GM23338 (cell line): ENCODE data around the gene BUB1B. TPM values are rescaled to one million over a fixed set of nuclear protein-coding genes. Genes with fewer than 3 reads are reported as not detected.

ENCODE experiments used
- ATAC-seq: fragments of 200-7000 bp; cut with Tn5 transposase; 3 replicates; pipeline ENCODE4 v1.9.1; 2020
- DNase-seq: peaks from one replicate; pipeline ENCODE4 v3.0.0-alpha.2; 2015; ENCODE audit warnings: low spot score
- H2AFZ ChIP-seq: fragments of 200-600 bp; sonication (generic); 2 replicates; pipeline ENCODE4 v1.8.0; 2016; ENCODE audit warnings: antibody characterized with exemption, mild to moderate bottlenecking, moderate library complexity
- H3F3A ChIP-seq: fragments of 200-600 bp; sonication (generic); replicated peaks from 2 replicates; pipeline ENCODE4 v1.8.0; 2017; ENCODE audit warnings: antibody characterized with exemption, mixed run types, low read depth
- H3K27ac ChIP-seq: fragments of 200-600 bp; sonication (generic); 2 replicates; pipeline ENCODE4 v1.6.1; 2016; ENCODE audit warnings: low read depth
- H3K27me3 ChIP-seq: fragments of 200-600 bp; sonication (generic); 2 replicates; pipeline ENCODE4 v1.8.0; 2016; ENCODE audit warnings: mild to moderate bottlenecking, mixed run types, moderate library complexity; ENCODE audit not compliant: insufficient read depth
- H3K36me3 ChIP-seq: fragments of 200-600 bp; sonication (generic); 2 replicates; pipeline ENCODE4 v1.8.0; 2016; ENCODE audit warnings: mild to moderate bottlenecking; ENCODE audit not compliant: insufficient read depth
- H3K4me1 ChIP-seq: fragments of 200-600 bp; sonication (generic); 2 replicates; pipeline ENCODE4 v1.8.0; 2016; ENCODE audit warnings: mild to moderate bottlenecking, moderate library complexity; ENCODE audit not compliant: insufficient read depth
- H3K4me2 ChIP-seq: fragments of 200-600 bp; sonication (generic); 2 replicates; pipeline ENCODE4 v1.7.1; 2017; ENCODE audit warnings: mixed run types
- H3K4me3 ChIP-seq: fragments of 200-600 bp; sonication (generic); 2 replicates; pipeline ENCODE4 v1.6.1; 2016; ENCODE audit warnings: mixed run types
- H3K79me2 ChIP-seq: fragments of 200-600 bp; sonication (generic); replicated peaks from 2 replicates; pipeline ENCODE4 v1.8.0; 2017; ENCODE audit warnings: mild to moderate bottlenecking; ENCODE audit not compliant: insufficient read depth
- H3K9me2 ChIP-seq: fragments of 200-600 bp; sonication (generic); 2 replicates; pipeline ENCODE4 v1.8.0; 2017; ENCODE audit not compliant: insufficient read depth
- H4K20me1 ChIP-seq: fragments of 200-600 bp; sonication (generic); replicated peaks from 2 replicates; pipeline ENCODE4 v1.8.0; 2017; ENCODE audit warnings: mild to moderate bottlenecking; ENCODE audit not compliant: insufficient read depth
- H3K27ac Mint-ChIP-seq: 2 replicates; pipeline ENCODE4 v1.8.0; 2020; ENCODE audit warnings: inconsistent platforms, mild to moderate bottlenecking, moderate library complexity, mixed read lengths
- H3K27me3 Mint-ChIP-seq: 3 replicates; pipeline ENCODE4 v1.8.0; 2022; ENCODE audit warnings: low read depth, mild to moderate bottlenecking, moderate library complexity, mixed read lengths, inconsistent platforms; ENCODE audit not compliant: insufficient read depth, poor library complexity
- H3K36me3 Mint-ChIP-seq: 3 replicates; pipeline ENCODE4 v1.8.0; 2021; ENCODE audit warnings: low read depth, mild to moderate bottlenecking, inconsistent platforms, moderate library complexity, mixed read lengths
- H3K4me1 Mint-ChIP-seq: 3 replicates; pipeline ENCODE4 v1.8.0; 2020; ENCODE audit warnings: mild to moderate bottlenecking, inconsistent platforms, mixed read lengths
- H3K4me3 Mint-ChIP-seq: 3 replicates; pipeline ENCODE4 v1.8.0; 2021; ENCODE audit warnings: moderate library complexity, mild to moderate bottlenecking, inconsistent platforms, mixed read lengths
- H3K9me3 Mint-ChIP-seq: 3 replicates; pipeline ENCODE4 v1.8.0; 2020; ENCODE audit warnings: moderate library complexity, mild to moderate bottlenecking, inconsistent platforms, mixed read lengths
- EZH2 ChIP-seq: fragments of 200-600 bp; sonication (generic); IDR thresholded peaks from one replicate; pipeline ENCODE4 v1.8.0; 2017; ENCODE audit warnings: antibody characterized with exemption, mild to moderate bottlenecking, low read depth; ENCODE audit not compliant: unreplicated experiment
- NANOG ChIP-seq: IDR thresholded peaks from 2 replicates; pipeline ENCODE4 v1.6.1; 2016; ENCODE audit warnings: antibody characterized with exemption, borderline replicate concordance
- ZNF114 ChIP-seq: fragments of 250-450 bp; sonication (Bioruptor Pico); IDR thresholded peaks from 2 replicates; pipeline ENCODE4 v1.5.0; 2020; ENCODE audit warnings: mild to moderate bottlenecking, moderate library complexity
- ZNF331 ChIP-seq: fragments of 250-450 bp; sonication (Bioruptor Pico); IDR thresholded peaks from 2 replicates; pipeline ENCODE4 v1.5.0; 2020; ENCODE audit warnings: low read depth, mild to moderate bottlenecking, moderate library complexity
- ZNF462 ChIP-seq: fragments of 250-450 bp; sonication (Bioruptor Pico); IDR thresholded peaks from 2 replicates; pipeline ENCODE4 v1.5.0; 2020; ENCODE audit warnings: mild to moderate bottlenecking, moderate library complexity
- polyA plus RNA-seq: library from polyadenylated mRNA; unstranded; fragments of >200 nt; fragmentation: Nextera tagmentation; extraction: Ambion mirVana; gene quantifications from 2 replicates; pipeline ENCODE4 v1.2.1, GENCODE V29; 2016
- total RNA-seq: library from RNA; depleted of rRNA; stranded (reverse); fragments of >200 nt; shearing (Covaris generic); gene quantifications from 2 replicates; pipeline ENCODE4 v1.2.3, GENCODE V29; 2014

The BUB1B gene
- total and polyA plus RNA-seq, 2 experiments from 2014 or later = 77.7 to 160 TPM

GRCh38 chr15:40183636-40184463 is 23.0 kb downstream of the BUB1B start:
- H3K36me3 ChIP-seq = peaks cover 58% of the 10 kb centered on the region
- peaks cover 2% of the 10 kb centered on the region for H3K27me3 Mint-ChIP-seq
- H3K27ac ChIP-seq = no peak overlapping the region
- peaks cover 4% of the 10 kb centered on the region for H4K20me1 ChIP-seq
- H3K9me3 Mint-ChIP-seq = no peaks in the 10 kb centered on the region
- no peak overlapping the region for H3K27ac Mint-ChIP-seq
- no peak for TF ChIP-seq ZNF114 (CRISPR knock-in tag)
- no peak for TF ChIP-seq NANOG
- no peak for TF ChIP-seq ZNF331 (CRISPR knock-in tag)
- TF ChIP-seq ZNF462 (CRISPR knock-in tag) = no peak
- DNase-seq (no peak), ATAC-seq (no peak)
- H3K4me2 ChIP-seq = no peak overlapping the region
- H3K36me3 Mint-ChIP-seq = peaks cover 81% of the 10 kb centered on the region
- no peaks in the 10 kb centered on the region for H3K9me2 ChIP-seq
- H3K4me3 Mint-ChIP-seq = no peak overlapping the region
- H2AFZ ChIP-seq = no peak overlapping the region
- peaks cover 14% of the 10 kb centered on the region; the same call in 1 of the 2 replicates for H3F3A ChIP-seq
- H3K4me1 Mint-ChIP-seq = no peaks in the 10 kb centered on the region
- peaks cover 45% of the 10 kb centered on the region for H3K79me2 ChIP-seq
- no peaks in the 10 kb centered on the region for H3K27me3 ChIP-seq
- no peaks in the 10 kb centered on the region for H3K4me1 ChIP-seq
- no peak overlapping the region for H3K4me3 ChIP-seq

GRCh38 chr15:40190591-40190990 is 29.7 kb downstream of the BUB1B start:
- H3K4me1 ChIP-seq = no peaks in the 10 kb centered on the region
- H3K9me2 ChIP-seq = no peaks in the 10 kb centered on the region
- no peak overlapping the region for H3K4me3 ChIP-seq
- TF ChIP-seq EZH2 (no peak), ZNF462 (CRISPR knock-in tag) (no peak)
- Mint-ChIP-seq H3K36me3 (peaks cover 80% of the 10 kb centered on the region), H3K4me1 (no peaks in the 10 kb centered on the region), H3K27me3 (peaks cover 2% of the 10 kb centered on the region), H3K9me3 (no peaks in the 10 kb centered on the region), H3K27ac (no peak overlapping the region), H3K4me3 (no peak overlapping the region)
- no peaks in the 10 kb centered on the region for H3K27me3 ChIP-seq
- H3K27ac ChIP-seq = no peak overlapping the region
- no peaks in the 10 kb centered on the region for H3F3A ChIP-seq
- no peak overlapping the region for H2AFZ ChIP-seq
- DNase-seq (no peak), ATAC-seq (no peak)
- peaks cover 49% of the 10 kb centered on the region for H4K20me1 ChIP-seq
- peaks cover 71% of the 10 kb centered on the region for H3K36me3 ChIP-seq
- H3K4me2 ChIP-seq = no peak overlapping the region
- peaks cover 64% of the 10 kb centered on the region for H3K79me2 ChIP-seq
